ENCODE measurements around the gene GNA12. TPM values are rescaled to one million over a fixed set of nuclear protein-coding genes. Genes with fewer than 3 reads are reported as not detected.

The GNA12 gene
- total RNA-seq, 1 donor from 2014 or later, result 34.7 TPM

DNA sequence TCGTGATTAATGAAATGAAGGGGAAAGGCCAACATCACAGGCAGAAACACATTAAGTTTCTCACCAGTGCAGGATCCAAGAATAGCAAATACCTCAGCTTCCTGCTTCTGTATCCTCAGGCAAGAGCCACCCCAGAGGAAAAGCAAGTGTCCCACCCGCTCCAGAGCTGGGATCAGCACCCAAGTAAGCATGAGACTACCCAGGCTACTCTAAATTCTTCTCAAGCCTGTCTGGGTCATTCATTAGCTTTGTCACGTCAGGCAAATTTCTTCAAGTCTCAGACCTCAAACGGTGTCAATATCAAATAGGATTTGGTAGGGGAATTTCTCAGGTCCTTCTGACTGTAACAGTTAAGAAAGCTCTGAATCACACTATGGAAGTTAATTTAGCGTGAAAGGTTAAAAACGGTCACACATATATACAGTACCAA, 59.0 kb downstream of the GNA12 start:
- Mint-ChIP-seq H3K9me3 (peaks cover 2% of the 10 kb centered on the region), H3K4me1 (no peaks in the 10 kb centered on the region), H3K27me3 (ENCODE audit: insufficient read depth, low read depth) (no peaks in the 10 kb centered on the region), H3K4me3 (no peak overlapping the region), H3K27ac (no peak overlapping the region), H3K36me3 (peaks cover 40% of the 10 kb centered on the region)
- no peak overlapping the region for H2AFZ ChIP-seq (replicated peaks)
- H3K4me1 ChIP-seq, result no peaks in the 10 kb centered on the region
- no peak overlapping the region for H3K27ac ChIP-seq
- H4K20me1 ChIP-seq (ENCODE audit: low read depth), result no peaks in the 10 kb centered on the region
- DNase-seq (ENCODE audit: low spot score), result no peak
- H3K9ac ChIP-seq, result no peak overlapping the region
- H3K4me3 ChIP-seq, result no peak overlapping the region
- no peaks in the 10 kb centered on the region for H3F3A ChIP-seq (ENCODE audit: low read depth)
- H3K9me3 ChIP-seq (ENCODE audit: low read depth), result no peaks in the 10 kb centered on the region
- peaks cover 3% of the 10 kb centered on the region for H3K79me2 ChIP-seq (ENCODE audit: low read depth)
- H3K4me2 ChIP-seq, result no peak overlapping the region
- TF ChIP-seq EZH2phosphoT487 (IDR thresholded peaks at IDR 0.05), result no peak
- TF ChIP-seq, protein P1, sequence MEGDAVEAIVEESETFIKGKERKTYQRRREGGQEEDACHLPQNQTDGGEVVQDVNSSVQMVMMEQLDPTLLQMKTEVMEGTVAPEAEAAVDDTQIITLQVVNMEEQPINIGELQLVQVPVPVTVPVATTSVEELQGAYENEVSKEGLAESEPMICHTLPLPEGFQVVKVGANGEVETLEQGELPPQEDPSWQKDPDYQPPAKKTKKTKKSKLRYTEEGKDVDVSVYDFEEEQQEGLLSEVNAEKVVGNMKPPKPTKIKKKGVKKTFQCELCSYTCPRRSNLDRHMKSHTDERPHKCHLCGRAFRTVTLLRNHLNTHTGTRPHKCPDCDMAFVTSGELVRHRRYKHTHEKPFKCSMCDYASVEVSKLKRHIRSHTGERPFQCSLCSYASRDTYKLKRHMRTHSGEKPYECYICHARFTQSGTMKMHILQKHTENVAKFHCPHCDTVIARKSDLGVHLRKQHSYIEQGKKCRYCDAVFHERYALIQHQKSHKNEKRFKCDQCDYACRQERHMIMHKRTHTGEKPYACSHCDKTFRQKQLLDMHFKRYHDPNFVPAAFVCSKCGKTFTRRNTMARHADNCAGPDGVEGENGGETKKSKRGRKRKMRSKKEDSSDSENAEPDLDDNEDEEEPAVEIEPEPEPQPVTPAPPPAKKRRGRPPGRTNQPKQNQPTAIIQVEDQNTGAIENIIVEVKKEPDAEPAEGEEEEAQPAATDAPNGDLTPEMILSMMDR (IDR thresholded peaks at IDR 0.05), result no peak
- TF ChIP-seq EZH2 (IDR thresholded peaks at IDR 0.05), result no peak
- H3K36me3 ChIP-seq, result peaks cover 9% of the 10 kb centered on the region
- H3K27me3 ChIP-seq, result no peaks in the 10 kb centered on the region

- peaks cover 9% of the 10 kb centered on the region for H3K36me3 ChIP-seq
- H3K4me1 ChIP-seq, result no peaks in the 10 kb centered on the region
- no peak overlapping the region for H2AFZ ChIP-seq (replicated peaks)
- TF ChIP-seq EZH2 (IDR thresholded peaks at IDR 0.05) (no peak), EZH2phosphoT487 (IDR thresholded peaks at IDR 0.05) (no peak)
- TF ChIP-seq, protein P1 (IDR thresholded peaks at IDR 0.05), result no peak
- no peak overlapping the region for H3K27ac ChIP-seq
- no peaks in the 10 kb centered on the region for H3K4me1 Mint-ChIP-seq
- peaks cover 36% of the 10 kb centered on the region for H3K36me3 Mint-ChIP-seq
- H3K27ac Mint-ChIP-seq, result no peak overlapping the region
- H3K4me2 ChIP-seq, result no peak overlapping the region
- H3K27me3 ChIP-seq, result no peaks in the 10 kb centered on the region
- H3K9me3 Mint-ChIP-seq, result peaks cover 2% of the 10 kb centered on the region
- H3K79me2 ChIP-seq (ENCODE audit: low read depth), result peaks cover 3% of the 10 kb centered on the region
- no peak for DNase-seq (ENCODE audit: low spot score)
- no peak overlapping the region for H3K4me3 Mint-ChIP-seq
- H3K4me3 ChIP-seq, result no peak overlapping the region
- H4K20me1 ChIP-seq (ENCODE audit: low read depth), result no peaks in the 10 kb centered on the region
- H3F3A ChIP-seq (ENCODE audit: low read depth), result no peaks in the 10 kb centered on the region
- H3K9ac ChIP-seq, result no peak overlapping the region
- H3K9me3 ChIP-seq (ENCODE audit: low read depth), result no peaks in the 10 kb centered on the region
- no peaks in the 10 kb centered on the region for H3K27me3 Mint-ChIP-seq (ENCODE audit: insufficient read depth, low read depth)
These were observed 61.5 kb downstream of the GNA12 start for GRCh38 chr7:2782565-2782964.

GRCh38 chr7:2782121-2782520, 62.0 kb downstream of the GNA12 start:
- H3K4me1 Mint-ChIP-seq, result no peaks in the 10 kb centered on the region
- Histone ChIP-seq H3K36me3 (peaks cover 9% of the 10 kb centered on the region), H4K20me1 (ENCODE audit: low read depth) (no peaks in the 10 kb centered on the region), H3F3A (ENCODE audit: low read depth) (no peaks in the 10 kb centered on the region), H3K27me3 (no peaks in the 10 kb centered on the region), H3K9ac (no peak overlapping the region), H3K4me3 (no peak overlapping the region), H3K79me2 (ENCODE audit: low read depth) (peaks cover 3% of the 10 kb centered on the region), H3K27ac (no peak overlapping the region), H3K9me3 (ENCODE audit: low read depth) (no peaks in the 10 kb centered on the region), H3K4me2 (no peak overlapping the region), H2AFZ (replicated peaks) (no peak overlapping the region), H3K4me1 (no peaks in the 10 kb centered on the region)
- no peaks in the 10 kb centered on the region for H3K27me3 Mint-ChIP-seq (ENCODE audit: insufficient read depth, low read depth)
- no peak overlapping the region for H3K4me3 Mint-ChIP-seq
- no peak overlapping the region for H3K27ac Mint-ChIP-seq
- TF ChIP-seq EZH2phosphoT487 (IDR thresholded peaks at IDR 0.05) (no peak), EZH2 (IDR thresholded peaks at IDR 0.05) (no peak)
- TF ChIP-seq, protein P1 (IDR thresholded peaks at IDR 0.05), result no peak
- H3K36me3 Mint-ChIP-seq, result peaks cover 39% of the 10 kb centered on the region
- H3K9me3 Mint-ChIP-seq, result peaks cover 2% of the 10 kb centered on the region
- no peak for DNase-seq (ENCODE audit: low spot score)

Measured in neural progenitor cell (in vitro differentiated cells).